ENCODE data around the gene NR3C2. TPM values are rescaled to one million over a fixed set of nuclear protein-coding genes. Genes with fewer than 3 reads are reported as not detected.

The NR3C2 gene
- total and polyA plus RNA-seq, 10 of the 15 experiments (the other 5 are each of a cell fraction or from before 2014, with no cell fraction given), result 0.05 to 0.11 (median 0.08) TPM; not detected in 4

- no peak for TF ChIP-seq PBX3 (IDR thresholded peaks at IDR 0.05; ENCODE audit: insufficient replicate concordance, low read depth, low read length)
- TF ChIP-seq YY1 (IDR thresholded peaks at IDR 0.05; ENCODE audit: low read depth, low read length), result no peak
Observed at GRCh38 chr4:148330724-148331123, 111.5 kb downstream of the NR3C2 start (continued).

- SMC1A ChIA-PET (ENCODE audit: uncharacterized antibody, unreplicated experiment), result no interaction called here
- Histone ChIP-seq H3K9me3 (replicated peaks; ENCODE audit: control insufficient read depth, insufficient read depth, low read length) (no peaks in the 10 kb centered on the region), H3K36me3 (ENCODE audit: control insufficient read depth in 2 of 2, insufficient read depth in 2 of 2, low read length in 1 of 2) (no peaks in the 10 kb centered on the region), H3K27ac (ENCODE audit: control insufficient read depth, insufficient read depth) (no peak overlapping the region), H4K20me1 (ENCODE audit: control insufficient read depth, insufficient read depth) (no peaks in the 10 kb centered on the region), H3K4me3 (no peak overlapping the region), H3K27me3 (replicated peaks in 1 of 2; ENCODE audit: control insufficient read depth in 2 of 2, insufficient read depth in 2 of 2, low read length in 1 of 2) (no peaks in the 10 kb centered on the region; a peak in 2 of 4 replicates), H2AFZ (ENCODE audit: control insufficient read depth, low read depth, low read length) (no peak overlapping the region), H3K4me2 (ENCODE audit: control insufficient read depth, insufficient read depth) (no peak overlapping the region), H3K79me2 (ENCODE audit: control insufficient read depth, insufficient read depth, low read length) (no peaks in the 10 kb centered on the region), H3K9ac (ENCODE audit: control insufficient read depth, insufficient read depth, low read length) (no peak overlapping the region), H3K4me1 (ENCODE audit: control insufficient read depth, insufficient read depth, low read length) (no peaks in the 10 kb centered on the region)
- 27% methylated on average over 5 of the region's 5 CpGs for WGBS (ENCODE audit: insufficient coverage, insufficient replicate concordance, low lambda C conversion rate, missing lambda C conversion rate)
- no peak for DNase-seq (ENCODE audit: low read depth, low spot score)
- intact Hi-C loops (cut with micrococcal nuclease; ENCODE audit: unreplicated experiment), result no loop called here
- FAIRE-seq, result no peak
- POLR2A ChIA-PET, result no interaction called here
- CTCF ChIA-PET, result no interaction called here
- in situ Hi-C loops (cut with MboI), result no loop called here
- ATAC-seq, result no peak
- TF ChIP-seq REST (IDR thresholded peaks at IDR 0.05; ENCODE audit: low read depth, low read length) (no peak), ZNF622 (IDR thresholded peaks at IDR 0.05) (no peak), SMAD5 (IDR thresholded peaks at IDR 0.05; ENCODE audit: low read depth) (no peak), HDAC6 (IDR thresholded peaks at IDR 0.05; ENCODE audit: unreplicated experiment) (no peak)
- RAD21 ChIA-PET (ENCODE audit: unreplicated experiment), result no interaction called here
- no TSS peak for BruUV-seq (replicated peaks)
Observed at GRCh38 chr4:148330161-148330560, 112.1 kb downstream of the NR3C2 start.
